ENCODE results near the gene PHLDB3.

- TF ChIP-seq POLR2AphosphoS5 (IDR thresholded peaks at IDR 0.05; ENCODE audit: insufficient read depth, low read depth, low read length), result no peak
- TF ChIP-seq CTCF (IDR thresholded peaks at IDR 0.05; ENCODE audit: extremely low read depth in 1 of 2, insufficient read depth in 1 of 2, low read depth in 1 of 2, low read length in 2 of 2), result no peak
- TF ChIP-seq POLR2A (IDR thresholded peaks at IDR 0.05; ENCODE audit: low read depth, low read length), result no peak
- TF ChIP-seq MAX (IDR thresholded peaks at IDR 0.05; ENCODE audit: insufficient read depth, insufficient read length), result no peak
- no peak for TF ChIP-seq EZH2 (IDR thresholded peaks at IDR 0.05; ENCODE audit: borderline replicate concordance, low read depth, low read length, severe bottlenecking)
- no peak for TF ChIP-seq JUN (IDR thresholded peaks at IDR 0.05; ENCODE audit: borderline replicate concordance, insufficient read depth, insufficient read length, low read depth)
These were observed 18.6 kb downstream of the PHLDB3 start for GRCh38 chr19:43485951-43486350.
